ENCODE measurements around the gene RPRD1B. TPM values are rescaled to one million over a fixed set of nuclear protein-coding genes. Genes with fewer than 3 reads are reported as not detected.

The RPRD1B gene
- total and polyA plus RNA-seq, 2 of the 4 experiments (the other 2 are of a cell fraction), result 8.4 to 9.9 TPM

DNA sequence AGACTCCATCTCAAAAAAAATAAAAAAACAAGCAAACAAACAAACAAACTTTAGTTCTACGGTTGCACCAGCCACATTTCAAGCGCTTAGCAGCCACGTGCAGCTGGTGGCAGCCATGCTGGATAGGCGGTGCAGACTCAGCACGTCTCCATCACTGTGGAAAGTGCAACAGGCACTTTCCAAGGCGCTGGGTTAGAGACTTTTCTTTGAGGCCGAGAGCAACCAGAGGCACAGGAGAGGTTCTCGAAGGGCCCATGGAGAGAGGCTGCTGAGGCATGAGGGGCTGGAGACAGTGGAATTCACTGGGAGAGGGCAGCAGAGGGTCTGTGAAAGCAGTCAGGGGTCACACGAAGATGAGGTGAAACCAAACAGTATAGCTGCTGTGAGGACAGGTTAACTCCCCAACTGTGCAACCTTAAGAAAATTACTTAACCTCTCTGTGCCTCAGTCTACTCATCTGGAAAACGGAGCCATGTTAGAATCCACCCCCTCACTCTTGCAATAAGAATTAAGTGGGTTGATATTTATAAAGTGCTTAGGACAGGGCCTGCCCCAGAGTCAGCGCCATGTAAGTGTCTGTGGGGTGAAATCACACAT lies 104.0 kb downstream of the RPRD1B start (continued):
- no peak for TF ChIP-seq ELK1 (IDR thresholded peaks at IDR 0.05; ENCODE audit: borderline replicate concordance, low read depth, low read length)
- no peak for TF ChIP-seq RAD21 (IDR thresholded peaks at IDR 0.05; ENCODE audit: low read length)
- no peak for TF ChIP-seq BHLHE40 (IDR thresholded peaks at IDR 0.05; ENCODE audit: low read depth, low read length)
- no peak for TF ChIP-seq RFX5 (IDR thresholded peaks at IDR 0.05; ENCODE audit: low read depth, low read length)
- no peak for TF ChIP-seq FOS (IDR thresholded peaks at IDR 0.05; ENCODE audit: low read depth, low read length)

Measured in IMR-90 (cell line).